Measurements from ENCODE around the gene PIK3CB. TPM values are rescaled to one million over a fixed set of nuclear protein-coding genes. Genes with fewer than 3 reads are reported as not detected.

Gene PIK3CB
- total RNA-seq, 1 experiment from 2014 or later: 35.6 TPM

GRCh38 chr3:138718849-138719248, 115.9 kb downstream of the PIK3CB start:
- no peak overlapping the region for H3K4me3 Mint-ChIP-seq
- Histone ChIP-seq H2BK15ac (ENCODE audit: low read depth, low read length) (no peak overlapping the region), H2BK120ac (ENCODE audit: low read depth, low read length, poor library complexity, severe bottlenecking) (no peak overlapping the region), H3K79me2 (ENCODE audit: insufficient read depth, low read length) (no peaks in the 10 kb centered on the region), H3K23ac (ENCODE audit: insufficient read length, low read depth, low read length) (no peak overlapping the region), H3K9ac (ENCODE audit: extremely low read depth, insufficient read length, low read length) (no peak overlapping the region), H4K5ac (ENCODE audit: insufficient read length, low read depth, low read length) (no peak overlapping the region), H3K56ac (ENCODE audit: insufficient read length, low read depth, low read length) (no peak overlapping the region), H4K20me1 (ENCODE audit: control insufficient read depth, insufficient read depth, insufficient read length) (no peaks in the 10 kb centered on the region), H3K9me3 (ENCODE audit: control insufficient read depth, low read depth, low read length) (no peaks in the 10 kb centered on the region), H3K18ac (ENCODE audit: insufficient read length, low read depth, low read length) (no peak overlapping the region), H4K8ac (replicated peaks; ENCODE audit: insufficient read length, low read depth, low read length) (no peak overlapping the region), H2AK5ac (ENCODE audit: insufficient read length, low read length) (no peak overlapping the region), H3K27me3 (ENCODE audit: insufficient read depth, low read length) (no peaks in the 10 kb centered on the region), H2BK12ac (ENCODE audit: insufficient read length, low read depth, low read length) (no peak overlapping the region), H3T11ph (ENCODE audit: low read length) (no peak overlapping the region), H3K27ac (ENCODE audit: insufficient read length, low read depth, low read length) (no peak overlapping the region), H2BK5ac (ENCODE audit: insufficient read length, low read length) (no peak overlapping the region), H2BK20ac (ENCODE audit: low read depth, low read length, poor library complexity, severe bottlenecking) (no peak overlapping the region), H3K14ac (ENCODE audit: insufficient read depth, low read length) (no peak overlapping the region), H3K4me1 (ENCODE audit: insufficient read depth, low read length) (no peaks in the 10 kb centered on the region), H3K4ac (ENCODE audit: low read depth, low read length) (no peak overlapping the region), H3K79me1 (ENCODE audit: insufficient read depth, low read depth, low read length, poor library complexity, severe bottlenecking) (no peaks in the 10 kb centered on the region), H4K91ac (ENCODE audit: insufficient read length, low read depth, low read length) (no peak overlapping the region), H3K4me2 (ENCODE audit: insufficient read depth, insufficient read length, low read length) (no peak overlapping the region), H3K23me2 (ENCODE audit: insufficient read length, low read depth, low read length, poor library complexity, severe bottlenecking) (no peaks in the 10 kb centered on the region), H2AFZ (ENCODE audit: low read length) (no peak overlapping the region)
- peaks cover 6 to 7% of the 10 kb centered on the region in 2 experiments for H3K4me1 Mint-ChIP-seq
- no peaks in the 10 kb centered on the region for H3K9me3 Mint-ChIP-seq
- no peak for TF ChIP-seq CTCF (conservative IDR thresholded peaks at IDR 0.05)
- H3K27ac Mint-ChIP-seq: no peak overlapping the region
- no CpG with 5 or more reads among the region's 1 CpG for WGBS (ENCODE audit: extremely low coverage, insufficient read length, low lambda C conversion rate)
- DNase-seq: no peak
- peaks cover 0 to 5% (median under 1%) of the 10 kb centered on the region in 3 experiments; a peak in 6 of 7 replicates for H3K36me3 Mint-ChIP-seq (ENCODE audit: insufficient read depth in 1 of 3, low read depth in 3 of 3)
- no peaks in the 10 kb centered on the region for H3K27me3 Mint-ChIP-seq (ENCODE audit: low read depth)
